ENCODE data around the gene ARL2. TPM values are rescaled to one million over a fixed set of nuclear protein-coding genes. Genes with fewer than 3 reads are reported as not detected.
A peak's percentile ranks its signal among the peaks of the same experiment; 100 is the strongest.

ARL2 gene
- total RNA-seq (2021) (98.9 and 110 TPM in 2 replicates), Bru-seq, nascent RNA (percentile 63 among the genes with signal in this experiment), BruChase-seq, experiment 1, labeled RNA remaining after a 2-hour chase (percentile 73 among the genes with signal in this experiment), BruChase-seq, experiment 2, labeled RNA remaining after a 6-hour chase (percentile 86 among the genes with signal in this experiment)
- long read RNA-seq, transcript ARL2-203 (1 exons, 601 nt) = minor isoform, 7 of 260 reads
- long read RNA-seq, transcript ARL2-206 (4 exons, 795 nt) = minor isoform, 13 of 260 reads
- long read RNA-seq, transcript ARL2-201 (5 exons, 979 nt) = major isoform, 233 of 260 reads
- long read RNA-seq, partial matches to known transcripts = 1 of 260 reads
- long read RNA-seq, other reads (novel, unspliced or antisense) = 2 of 260 reads

GRCh38 chr11:65013888-65014725 lies at the start of gene ARL2:
ARL2 (plus strand) TSS chr11:65014160; CDS start chr11:65014208, 48 bp downstream.
- peak; percentile 97 for DNase-seq (ENCODE audit: low spot score)
- ChIA-PET POLR2A (ENCODE audit: low non-redundant PET) (no interaction called here), CTCF (no interaction called here)
- BruUV-seq (replicated peaks) = TSS peak; percentile 57
- H3K9me3 ChIP-seq (ENCODE audit: low read depth, low read length, poor library complexity, severe bottlenecking) = no peaks in the 10 kb centered on the region
- H3K27ac ChIP-seq (ENCODE audit: low read depth, low read length, poor library complexity, severe bottlenecking) = peak within 1 kb of the TSS; percentile 96
- no peaks in the 10 kb centered on the region for H3K27me3 ChIP-seq (replicated peaks; ENCODE audit: insufficient read depth, low read depth, low read length, poor library complexity)
- TF ChIP-seq CTCF (conservative IDR thresholded peaks at IDR 0.05; ENCODE audit: low read depth, low read length) (peak; percentile 67), EZH2 (IDR thresholded peaks at IDR 0.05; ENCODE audit: borderline replicate concordance, low read depth, low read length, poor library complexity, severe bottlenecking) (no peak)
- intact Hi-C loops (cut with micrococcal nuclease; ENCODE audit: unreplicated experiment) = loop anchor here (2.0 kb wide), 1 partner anchor 167 kb away; no protein-coding TSS in a partner anchor
- no peaks in the 10 kb centered on the region for H3K4me1 ChIP-seq (ENCODE audit: insufficient read depth, low read length, poor library complexity, severe bottlenecking)
- peaks cover 9% of the 10 kb centered on the region for H3K36me3 ChIP-seq (ENCODE audit: insufficient read depth, low read length, poor library complexity, severe bottlenecking)
- peak within 1 kb of the TSS; percentile 95 for H3K4me3 ChIP-seq (ENCODE audit: low read depth, low read length, poor library complexity, severe bottlenecking)

GRCh38 chr11:64967375-64967774 lies 46.6 kb upstream of the ARL2 start:
- intact Hi-C loops (cut with micrococcal nuclease; ENCODE audit: unreplicated experiment) = no loop called here
- ChIA-PET POLR2A (ENCODE audit: low non-redundant PET) (no interaction called here), CTCF (no interaction called here)
- no peak for DNase-seq (ENCODE audit: low spot score)
- Histone ChIP-seq H3K9me3 (ENCODE audit: low read depth, low read length, poor library complexity, severe bottlenecking) (no peaks in the 10 kb centered on the region), H3K36me3 (ENCODE audit: insufficient read depth, low read length, poor library complexity, severe bottlenecking) (no peaks in the 10 kb centered on the region), H3K27ac (ENCODE audit: low read depth, low read length, poor library complexity, severe bottlenecking) (no peak overlapping the region), H3K4me1 (ENCODE audit: insufficient read depth, low read length, poor library complexity, severe bottlenecking) (no peaks in the 10 kb centered on the region), H3K4me3 (ENCODE audit: low read depth, low read length, poor library complexity, severe bottlenecking) (no peak overlapping the region), H3K27me3 (replicated peaks; ENCODE audit: insufficient read depth, low read depth, low read length, poor library complexity) (no peaks in the 10 kb centered on the region)
- BruUV-seq (replicated peaks) = no TSS peak
- no peak for TF ChIP-seq EZH2 (IDR thresholded peaks at IDR 0.05; ENCODE audit: borderline replicate concordance, low read depth, low read length, poor library complexity, severe bottlenecking)
- no peak for TF ChIP-seq CTCF (conservative IDR thresholded peaks at IDR 0.05; ENCODE audit: low read depth, low read length)

GRCh38 chr11:64969209-64969608 lies 44.8 kb upstream of the ARL2 start:
- peak; percentile 39 for DNase-seq (ENCODE audit: low spot score)
- Histone ChIP-seq H3K9me3 (ENCODE audit: low read depth, low read length, poor library complexity, severe bottlenecking) (no peaks in the 10 kb centered on the region), H3K4me1 (ENCODE audit: insufficient read depth, low read length, poor library complexity, severe bottlenecking) (no peaks in the 10 kb centered on the region), H3K27ac (ENCODE audit: low read depth, low read length, poor library complexity, severe bottlenecking) (no peak overlapping the region), H3K36me3 (ENCODE audit: insufficient read depth, low read length, poor library complexity, severe bottlenecking) (no peaks in the 10 kb centered on the region), H3K4me3 (ENCODE audit: low read depth, low read length, poor library complexity, severe bottlenecking) (no peak overlapping the region), H3K27me3 (replicated peaks; ENCODE audit: insufficient read depth, low read depth, low read length, poor library complexity) (no peaks in the 10 kb centered on the region)
- no TSS peak for BruUV-seq (replicated peaks)
- POLR2A ChIA-PET (ENCODE audit: low non-redundant PET) = no interaction called here
- no peak for TF ChIP-seq CTCF (conservative IDR thresholded peaks at IDR 0.05; ENCODE audit: low read depth, low read length)
- intact Hi-C loops (cut with micrococcal nuclease; ENCODE audit: unreplicated experiment) = no loop called here
- CTCF ChIA-PET = no interaction called here

All from A673 (cell line).